Hippocampal formation (tissue), 2 donors: ENCODE results near the gene SLC44A1.
A peak's percentile ranks its signal among the peaks of the same experiment; 100 is the strongest.

Experiments
- DNase-seq, 2 donors: peaks; one replicate each; lab custom pipeline; 2025; lab: John Stamatoyannopoulos, UW

Gene SLC44A1

GRCh38 chr9:105273731-105274130 is 29.3 kb downstream of the SLC44A1 start:
- no peak for DNase-seq

- no peak for DNase-seq
Measured at GRCh38 chr9:105275111-105275510, 30.7 kb downstream of the SLC44A1 start.

GRCh38 chr9:105275938-105276337 is 31.5 kb downstream of the SLC44A1 start:
- no peak for DNase-seq

- peak in 1 of 2 donors; percentile 67 for DNase-seq
Measured at GRCh38 chr9:105278751-105279150, 34.3 kb downstream of the SLC44A1 start.

GRCh38 chr9:105280691-105281090 is 36.2 kb downstream of the SLC44A1 start:
- DNase-seq = no peak

GRCh38 chr9:105281272-105281671 is 36.8 kb downstream of the SLC44A1 start:
- no peak for DNase-seq

GRCh38 chr9:105281926-105282325 is 37.5 kb downstream of the SLC44A1 start:
- no peak for DNase-seq

GRCh38 chr9:105282870-105283621 is 38.6 kb downstream of the SLC44A1 start:
- no peak for DNase-seq

- no peak for DNase-seq
Measured at GRCh38 chr9:105283795-105284194, 39.3 kb downstream of the SLC44A1 start.

- DNase-seq = no peak
Measured at GRCh38 chr9:105284463-105284862, 40.0 kb downstream of the SLC44A1 start.

GRCh38 chr9:105286098-105286497 is 41.6 kb downstream of the SLC44A1 start:
- no peak for DNase-seq

GRCh38 chr9:105289305-105289704 is 44.9 kb downstream of the SLC44A1 start:
- no peak for DNase-seq

- DNase-seq = peak in 1 of 2 donors; percentile 35
Measured at GRCh38 chr9:105290418-105290817, 46.0 kb downstream of the SLC44A1 start.

- no peak for DNase-seq
Measured at GRCh38 chr9:105290954-105291353, 46.5 kb downstream of the SLC44A1 start.

- no peak for DNase-seq
Measured at GRCh38 chr9:105291422-105291859, 47.0 kb downstream of the SLC44A1 start.

GRCh38 chr9:105291938-105292337 is 47.5 kb downstream of the SLC44A1 start:
- DNase-seq = no peak

- DNase-seq = no peak
Measured at GRCh38 chr9:105293408-105293807, 49.0 kb downstream of the SLC44A1 start.

GRCh38 chr9:105295201-105295550 is 50.7 kb downstream of the SLC44A1 start:
- no peak for DNase-seq

- no peak for DNase-seq
Measured at GRCh38 chr9:105295986-105296385, 51.5 kb downstream of the SLC44A1 start.

- DNase-seq = no peak
Measured at GRCh38 chr9:105296445-105296844, 52.0 kb downstream of the SLC44A1 start.

- DNase-seq = peak in 1 of 2 donors; percentile 74
Measured at GRCh38 chr9:105296877-105297287, 52.4 kb downstream of the SLC44A1 start.

- no peak for DNase-seq
Measured at GRCh38 chr9:105297442-105298075, 53.1 kb downstream of the SLC44A1 start.

GRCh38 chr9:105299190-105299854 is 54.9 kb downstream of the SLC44A1 start:
- DNase-seq = peak; percentile 31 to 32
